HG03280 (cell line): ENCODE measurements around the gene VPS37C.
"Not testable (repeated sequence)": the region's sequence is repeated elsewhere in the genome, so short reads cannot be mapped to it uniquely, and the experiment has no call there.

Experiments used
- ATAC-seq: cut with Tn5 transposase; IDR thresholded peaks from one replicate; pipeline ENCODE4 v1.9.1; 2021; ENCODE audit warnings: mild to moderate bottlenecking, moderate library complexity; ENCODE audit not compliant: unreplicated experiment

Gene VPS37C

DNA sequence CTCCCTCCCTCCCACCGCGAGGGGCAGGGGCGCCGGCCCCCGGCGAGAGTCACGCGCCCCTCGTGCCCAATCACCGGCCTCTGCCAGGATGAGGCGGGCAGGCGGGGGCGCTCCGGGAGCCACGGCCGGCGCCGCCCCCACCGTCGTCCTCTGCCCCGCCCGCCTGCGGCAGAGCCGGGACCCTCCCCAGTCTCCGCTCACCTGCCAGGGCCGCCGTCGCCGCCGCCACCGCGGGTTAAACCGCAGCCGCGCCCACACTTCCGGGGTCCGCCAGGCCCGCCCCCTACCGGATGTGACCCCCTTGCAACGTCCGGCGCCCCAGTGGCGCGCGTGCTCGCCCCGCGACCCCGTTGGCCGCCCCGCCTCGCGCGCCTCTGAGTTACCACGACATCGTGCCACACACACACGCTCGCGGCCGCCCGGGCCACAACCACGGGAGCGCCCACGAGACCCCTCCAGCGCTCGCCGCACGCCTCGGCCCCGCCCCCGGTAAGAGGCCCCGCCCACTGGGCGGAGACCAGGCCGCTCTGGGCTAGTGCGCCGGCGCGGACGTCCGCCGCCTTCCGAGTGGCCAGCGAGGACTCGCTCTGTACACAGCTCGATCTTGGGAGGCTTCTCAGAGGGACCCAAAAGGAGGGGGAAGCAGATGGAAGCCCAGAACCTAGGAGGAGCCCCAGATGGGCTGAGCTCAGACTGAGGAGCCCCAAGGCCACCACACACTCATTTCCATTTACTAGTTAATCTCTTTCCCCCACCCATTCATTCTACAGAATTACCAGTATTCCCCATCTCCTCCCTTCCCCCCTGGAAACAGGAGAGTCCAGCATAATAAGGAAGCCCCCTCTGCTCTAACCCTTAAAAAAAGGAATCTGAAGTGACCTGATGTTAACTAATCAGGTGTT, at the start of gene VPS37C:
VPS37C (minus strand) TSS at position 237 of the 902 bp plus-strand sequence. CDS start 22,597 bp downstream, outside the sequence.
- ATAC-seq: peak; percentile 75

DNA sequence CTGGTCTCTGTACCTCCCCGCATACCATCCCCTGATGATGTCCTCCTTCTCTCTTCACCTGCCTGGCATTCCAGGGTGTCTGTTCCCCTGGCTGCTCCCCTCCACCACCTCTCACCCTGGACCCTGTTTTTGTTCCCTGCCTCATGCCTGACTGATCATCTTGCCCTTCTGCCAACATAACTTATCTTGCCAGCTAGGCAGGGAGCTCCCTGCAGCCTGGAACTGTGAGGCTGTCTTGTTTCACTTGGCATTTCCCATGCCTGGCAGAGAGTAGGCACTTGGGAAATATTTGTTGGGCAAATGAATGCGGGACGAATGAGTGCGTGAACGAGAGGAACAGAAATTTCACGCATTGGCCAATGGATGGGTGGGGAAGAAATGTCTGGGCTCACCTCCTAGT, 49.4 kb upstream of the VPS37C start:
- ATAC-seq: not testable (repeated sequence)

DNA sequence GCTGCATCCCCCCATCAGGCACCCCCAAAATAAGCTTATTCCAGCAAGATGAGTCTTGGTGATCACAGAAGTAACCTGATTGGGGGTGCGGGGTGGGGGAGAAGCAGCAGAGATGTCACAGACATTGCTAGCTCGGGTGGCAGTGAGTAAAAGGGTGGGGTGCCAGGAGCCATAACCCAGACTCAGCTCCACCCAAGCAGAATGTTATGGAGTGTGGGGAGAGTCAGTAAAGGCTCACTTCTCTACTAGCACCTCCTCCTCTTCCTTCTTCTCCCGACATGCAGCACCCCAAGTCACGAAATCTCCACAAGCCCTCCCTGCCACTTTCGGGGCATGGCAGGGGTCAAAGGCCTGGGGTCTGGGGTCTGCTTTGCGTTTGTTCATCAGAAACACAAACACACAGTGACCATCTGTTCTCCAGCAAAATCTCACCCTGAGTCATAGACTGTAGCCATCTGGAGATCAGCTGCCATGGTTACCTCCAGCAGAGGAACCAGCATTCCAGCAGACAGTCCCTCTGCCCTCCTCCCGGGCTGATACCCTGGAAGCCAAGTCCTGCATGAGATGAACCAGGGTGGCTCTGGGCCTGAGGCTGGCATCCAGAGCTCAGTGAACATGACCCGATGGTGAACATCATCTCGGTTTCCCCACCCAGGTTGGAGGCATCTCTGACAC, 46.5 kb upstream of the VPS37C start:
- not testable (repeated sequence) for ATAC-seq

DNA sequence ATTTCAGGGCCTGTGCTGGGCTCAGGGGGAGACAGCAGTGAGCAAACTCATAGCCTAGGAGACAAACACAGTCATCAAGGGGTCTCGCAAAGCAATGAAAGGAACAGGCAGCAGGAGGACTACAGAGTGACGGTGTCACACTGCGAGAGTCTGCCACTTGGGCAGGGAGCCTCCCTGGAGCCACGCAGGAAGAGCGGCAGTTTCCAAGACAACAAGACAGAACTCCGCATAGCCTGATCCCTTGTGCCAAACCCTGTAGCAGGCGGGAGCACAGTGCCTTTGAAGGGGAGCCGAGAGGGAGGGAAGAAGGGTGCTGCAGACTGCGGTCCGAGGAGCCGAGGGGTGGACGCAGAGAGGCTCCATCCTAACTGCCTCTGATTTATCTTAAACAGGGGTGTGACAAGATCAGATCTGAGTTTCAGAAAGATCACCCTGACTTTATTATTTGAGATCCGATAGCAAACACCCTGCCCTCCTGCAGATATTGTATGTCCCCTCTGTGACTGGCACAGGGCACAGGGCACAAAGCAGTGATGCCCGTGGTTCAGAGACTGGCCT, 43.4 kb upstream of the VPS37C start:
- ATAC-seq: not testable (repeated sequence)

DNA sequence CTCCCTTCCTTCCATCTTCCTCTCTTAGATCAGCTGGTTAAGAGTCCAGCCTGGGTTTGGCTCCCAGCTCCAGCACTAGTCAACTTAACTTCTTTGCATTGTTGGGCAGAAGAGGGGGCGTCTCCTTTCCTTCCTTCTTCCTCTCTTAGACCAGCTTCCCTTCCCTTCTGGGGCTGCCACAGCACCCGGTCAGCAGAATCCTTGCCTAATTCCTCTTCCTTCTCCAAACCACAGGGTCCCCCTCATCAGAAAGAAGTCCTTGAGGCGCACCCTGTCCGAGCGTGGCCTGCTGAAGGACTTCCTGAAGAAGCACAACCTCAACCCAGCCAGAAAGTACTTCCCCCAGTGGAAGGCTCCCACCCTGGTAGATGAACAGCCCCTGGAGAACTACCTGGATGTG, 42.6 kb upstream of the VPS37C start:
- ATAC-seq: not testable (repeated sequence)

DNA sequence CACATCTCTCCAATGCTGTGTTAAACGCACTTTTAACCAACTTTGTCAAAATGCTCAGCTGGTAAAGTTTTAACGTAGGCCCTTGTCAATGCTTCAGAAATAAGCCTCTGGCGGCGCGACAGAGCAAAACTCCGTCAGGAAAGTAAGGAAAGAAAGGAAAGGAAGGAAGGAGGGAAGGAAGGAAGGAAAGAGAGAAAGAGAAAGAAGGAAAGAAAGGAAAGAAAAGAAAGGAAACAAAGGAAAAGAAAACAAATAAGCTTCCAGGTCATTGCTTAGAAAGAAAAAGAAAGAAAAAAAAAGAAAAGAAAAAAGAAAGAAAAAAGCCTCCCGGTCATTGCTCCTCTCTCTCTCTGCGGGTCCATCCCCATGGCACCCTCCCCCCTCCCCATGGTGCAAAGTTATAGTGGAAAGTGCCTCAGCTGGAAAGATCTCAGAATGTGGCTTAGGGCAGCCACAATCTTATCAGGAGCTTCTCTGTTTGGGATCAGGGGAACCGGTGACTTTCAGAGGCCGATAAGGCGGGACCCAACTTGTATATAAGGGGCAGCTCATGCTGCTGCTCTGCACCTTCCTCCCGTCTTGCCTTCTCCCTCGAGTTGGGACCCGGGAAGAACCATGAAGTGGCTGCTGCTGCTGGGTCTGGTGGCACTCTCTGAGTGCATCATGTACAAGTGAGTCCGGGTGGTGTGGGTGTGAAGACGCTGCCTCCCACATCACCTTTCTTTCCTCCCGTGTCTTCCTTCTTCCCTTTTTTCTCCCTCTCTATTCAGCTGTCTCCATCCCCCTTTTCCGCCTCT, 41.9 kb upstream of the VPS37C start, which contains the start of gene PGA3:
PGA3 (plus strand) TSS at position 566 of the 797 bp plus-strand sequence; CDS start at position 616, 50 bp downstream.
- not testable (repeated sequence) for ATAC-seq

DNA sequence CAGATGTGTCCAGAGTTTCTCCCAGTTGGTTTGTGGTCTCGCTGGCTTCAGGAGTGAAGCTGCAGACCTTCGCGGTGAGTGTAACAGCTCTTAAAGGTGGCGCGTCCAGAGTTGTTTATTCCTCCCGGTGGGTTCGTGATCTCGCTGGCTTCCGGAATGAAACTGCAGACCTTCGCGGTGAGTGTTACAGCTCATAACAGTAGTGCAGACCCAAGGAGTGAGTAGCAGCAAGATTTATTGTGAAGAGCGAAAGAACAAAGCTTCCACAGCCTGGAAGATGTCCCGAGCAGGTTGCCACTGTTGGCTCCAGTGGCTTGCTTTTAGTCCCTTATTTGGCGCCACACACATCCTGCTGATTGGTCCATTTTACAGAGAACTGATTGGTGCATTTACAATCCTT, 40.2 kb upstream of the VPS37C start:
- ATAC-seq: no peak

DNA sequence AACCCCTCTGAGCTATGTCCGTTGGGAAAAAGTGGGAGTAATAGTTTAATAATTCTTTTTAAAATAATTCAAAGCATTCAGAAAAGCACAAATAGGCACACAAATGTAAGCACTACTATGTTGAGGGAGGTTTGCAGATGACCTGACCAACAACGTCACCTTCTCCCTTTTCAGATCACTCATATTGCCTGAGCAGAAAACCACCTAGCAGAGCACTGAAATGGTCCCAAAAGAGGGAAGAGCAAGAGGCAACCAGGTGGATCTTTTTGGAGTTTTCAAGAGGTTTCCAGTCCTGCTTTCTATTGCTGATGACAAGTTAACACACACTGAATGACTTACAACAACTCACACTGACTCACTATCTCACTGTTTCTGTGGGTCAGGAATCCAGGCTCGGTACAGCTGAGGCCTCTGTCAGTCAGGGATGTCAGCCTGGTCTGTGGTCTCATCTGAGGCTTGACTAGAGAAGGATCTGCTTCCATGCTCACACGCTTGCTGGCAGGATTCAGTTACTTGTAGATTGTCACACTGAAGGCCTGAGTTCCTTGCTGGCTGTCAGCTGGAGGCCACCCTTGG, 37.8 kb upstream of the VPS37C start:
- no peak for ATAC-seq

DNA sequence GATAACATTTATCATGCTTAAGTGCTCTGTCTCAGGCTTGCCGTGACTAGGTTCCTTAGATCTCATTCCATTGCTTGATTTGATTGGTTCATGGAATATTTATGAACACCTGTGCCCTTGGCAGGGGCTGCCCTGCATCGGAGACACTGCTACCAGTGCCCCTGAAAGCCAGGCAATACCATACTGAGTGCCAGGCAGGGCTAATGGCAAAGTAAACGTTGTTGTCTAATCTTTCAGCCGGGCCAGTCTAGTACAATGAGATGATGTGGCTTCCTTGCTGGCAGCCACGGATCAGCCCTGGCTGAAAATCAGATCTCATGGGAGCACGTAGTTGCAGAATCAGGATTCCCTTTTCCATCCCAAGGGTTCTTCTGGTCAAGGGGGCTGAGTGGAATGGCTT, 37.1 kb upstream of the VPS37C start:
- no peak for ATAC-seq

DNA sequence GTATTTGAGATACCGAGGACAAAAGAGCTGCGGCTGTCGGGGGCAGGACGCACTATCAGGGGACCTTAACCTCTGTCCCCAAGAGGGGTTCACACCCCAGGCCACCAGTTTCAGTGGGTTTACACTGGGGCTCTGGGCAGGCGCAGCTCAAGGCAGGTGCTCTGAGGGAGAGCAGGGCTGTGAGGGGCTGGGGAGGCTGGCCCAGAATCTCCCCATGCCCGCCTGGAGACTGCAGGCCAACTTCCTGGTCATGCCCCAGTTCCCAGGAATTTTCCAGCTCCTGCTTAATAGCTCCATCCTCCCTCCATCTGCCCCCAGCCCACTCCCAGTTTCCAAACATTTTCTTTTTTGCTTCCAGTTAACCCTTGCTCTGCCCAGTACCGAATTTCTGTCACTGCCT, 34.5 kb upstream of the VPS37C start:
- ATAC-seq: no peak

DNA sequence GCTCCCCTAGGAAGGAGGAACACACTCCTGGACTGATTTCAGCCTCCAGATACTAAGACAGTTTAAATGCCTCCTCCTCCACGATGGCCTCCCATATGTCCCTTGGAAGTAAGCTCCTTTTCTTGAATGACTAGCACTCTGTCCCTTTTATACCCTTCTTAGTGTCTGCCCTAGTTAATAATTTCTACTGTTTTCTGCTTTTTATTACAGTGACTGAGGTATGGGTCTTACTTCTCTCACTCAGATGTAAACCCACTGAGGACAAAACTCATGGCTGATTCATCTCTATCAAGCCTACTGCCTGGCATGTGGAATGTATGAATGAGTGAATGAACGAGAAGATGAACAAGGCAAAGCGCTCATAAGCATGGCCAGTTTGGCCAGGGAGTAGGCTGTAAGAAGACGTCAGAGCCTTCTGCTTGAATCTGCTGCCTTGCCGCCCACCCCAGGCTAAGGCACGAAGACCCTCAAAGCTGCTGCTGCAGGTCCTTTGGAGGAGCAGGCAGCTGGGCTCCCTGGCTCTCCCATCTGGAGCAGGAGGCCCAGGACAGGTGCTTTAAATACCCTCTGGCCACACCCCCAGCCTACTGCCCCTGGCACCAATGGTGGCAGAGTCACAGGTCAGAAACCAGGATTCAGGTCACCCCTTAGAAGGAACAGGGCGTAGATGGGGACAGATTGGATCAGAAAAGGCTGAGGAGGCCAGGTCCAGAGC, 33.9 kb upstream of the VPS37C start:
- ATAC-seq: no peak

DNA sequence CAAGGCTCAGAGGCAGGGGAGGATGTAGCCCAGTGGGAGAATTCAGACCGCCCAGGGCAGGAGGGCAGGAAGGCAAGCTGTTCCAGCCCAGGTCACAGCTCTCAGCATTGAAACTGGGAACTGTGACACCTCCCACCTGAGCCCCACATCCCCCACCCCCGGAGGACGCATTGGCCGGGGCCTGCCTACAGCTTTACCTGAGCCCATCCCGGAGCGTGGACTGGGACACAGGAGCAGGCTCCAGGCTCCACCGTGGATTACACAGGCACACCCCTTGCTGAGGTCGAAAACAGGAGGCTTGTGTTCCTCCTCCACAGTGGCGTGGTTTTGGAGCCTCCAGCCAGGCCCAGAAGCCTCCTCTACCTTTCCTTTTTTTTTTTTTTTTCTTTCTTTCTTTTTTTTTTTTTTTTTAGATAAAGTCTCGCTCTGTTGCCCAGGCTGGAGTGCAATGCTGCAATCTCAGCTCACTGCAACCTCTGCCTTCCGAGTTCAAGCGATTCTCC, 33.0 kb upstream of the VPS37C start:
- ATAC-seq: no peak

DNA sequence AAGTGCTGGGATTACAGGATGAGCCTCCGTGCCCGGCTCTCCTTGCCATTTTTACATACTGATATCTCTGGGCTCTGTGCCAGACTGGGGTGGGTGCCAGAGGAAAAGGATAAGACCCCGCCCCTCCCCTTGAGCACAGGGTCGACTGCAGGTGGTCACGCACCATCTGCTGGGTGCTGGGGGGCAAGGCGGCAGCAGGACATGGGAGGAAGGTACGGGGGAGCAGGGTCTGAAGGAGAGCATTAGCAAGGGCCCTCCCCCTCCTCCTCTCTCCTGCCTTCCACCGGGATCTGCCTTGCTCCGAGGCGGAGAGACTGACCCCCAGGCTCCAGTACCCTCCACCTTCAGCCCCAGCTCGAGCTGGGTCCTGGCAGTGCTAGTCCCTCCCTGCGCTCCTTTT, 32.4 kb upstream of the VPS37C start:
- no peak for ATAC-seq

DNA sequence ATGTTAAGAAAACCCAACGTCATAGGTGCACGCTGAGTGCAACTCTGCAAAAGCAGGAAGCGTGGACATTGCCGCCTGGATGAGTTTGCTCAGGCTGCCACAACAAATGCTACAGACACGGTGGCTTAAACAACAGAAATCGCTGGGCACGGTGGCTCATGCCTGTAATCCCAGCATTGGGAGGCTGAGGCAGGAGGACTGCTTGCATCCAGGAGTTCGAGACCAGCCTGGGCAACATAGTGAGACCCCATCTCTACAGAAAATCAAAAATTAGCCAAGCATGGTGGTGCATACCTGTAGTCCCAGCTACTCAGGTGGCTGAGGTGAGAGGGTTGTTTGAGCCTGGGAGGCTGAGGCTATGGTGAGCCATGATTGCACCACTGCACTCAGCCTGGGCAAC, 28.7 kb upstream of the VPS37C start:
- ATAC-seq: no peak

DNA sequence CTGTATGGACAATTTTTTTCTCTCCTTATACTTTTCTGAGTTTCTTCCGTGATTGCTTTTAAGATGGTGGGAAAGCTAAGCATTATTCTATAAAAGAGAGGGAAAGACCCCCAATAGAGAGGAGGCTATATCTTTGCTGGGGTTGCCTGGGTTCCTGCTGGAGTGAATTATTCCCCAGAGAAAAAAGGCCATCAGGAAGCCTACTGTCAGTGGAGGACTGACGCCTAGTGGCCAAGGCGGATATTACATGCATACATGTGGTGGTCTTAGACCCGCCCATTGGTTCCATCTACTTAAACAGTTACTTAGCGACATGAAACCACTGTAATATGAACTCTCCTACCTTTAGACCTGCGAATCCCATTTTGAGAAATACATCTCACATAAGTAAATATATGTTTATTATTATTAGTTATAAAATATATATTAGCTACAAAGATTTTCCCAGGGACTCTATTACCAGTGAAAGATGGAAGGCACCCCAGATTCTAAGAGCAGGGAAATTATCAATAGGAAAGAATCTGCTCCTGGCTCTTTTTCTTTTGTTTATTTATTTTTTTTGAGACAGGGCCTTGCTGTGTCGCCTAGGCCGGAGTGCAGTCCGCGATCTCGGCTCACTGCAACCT, 26.4 kb upstream of the VPS37C start:
- ATAC-seq: no peak

DNA sequence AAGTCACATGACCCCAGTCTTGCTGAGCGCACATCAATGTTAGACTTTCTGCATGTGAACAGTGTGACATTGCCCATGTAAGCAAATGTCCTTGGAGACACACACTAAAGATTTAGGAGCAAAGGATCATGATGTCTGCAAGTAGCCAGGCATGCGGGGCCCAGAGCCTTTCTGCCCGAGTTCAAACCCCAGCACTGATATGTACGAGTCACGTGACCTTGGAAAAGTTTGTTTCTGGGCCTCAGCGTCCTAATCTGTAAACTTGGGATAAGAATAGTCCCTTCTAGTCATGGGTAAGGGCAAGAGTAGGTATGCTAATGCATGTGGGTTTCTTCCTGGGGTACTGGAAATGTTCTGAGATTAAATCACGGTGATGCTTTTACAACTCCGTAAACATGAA, 25.3 kb upstream of the VPS37C start:
- no peak for ATAC-seq

DNA sequence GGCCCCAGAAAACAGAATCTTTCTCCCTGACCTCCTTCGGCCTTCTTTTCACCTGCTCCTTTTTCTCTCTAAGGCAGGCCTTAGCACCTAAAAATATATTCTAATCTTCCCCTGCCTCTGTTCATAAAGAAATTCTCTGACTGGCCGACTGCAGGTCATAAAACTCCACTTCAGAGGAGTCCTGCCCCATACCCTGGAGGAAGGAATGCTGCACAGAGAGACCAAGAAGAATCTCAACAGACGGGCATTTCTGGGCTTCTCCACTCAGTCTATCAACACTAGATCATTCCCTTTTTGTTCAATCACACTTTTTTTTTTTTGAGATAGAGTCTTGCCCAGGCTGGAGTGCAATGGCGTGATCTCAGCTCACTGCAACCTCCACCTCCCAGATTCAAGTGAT, 22.4 kb upstream of the VPS37C start:
- no peak for ATAC-seq

DNA sequence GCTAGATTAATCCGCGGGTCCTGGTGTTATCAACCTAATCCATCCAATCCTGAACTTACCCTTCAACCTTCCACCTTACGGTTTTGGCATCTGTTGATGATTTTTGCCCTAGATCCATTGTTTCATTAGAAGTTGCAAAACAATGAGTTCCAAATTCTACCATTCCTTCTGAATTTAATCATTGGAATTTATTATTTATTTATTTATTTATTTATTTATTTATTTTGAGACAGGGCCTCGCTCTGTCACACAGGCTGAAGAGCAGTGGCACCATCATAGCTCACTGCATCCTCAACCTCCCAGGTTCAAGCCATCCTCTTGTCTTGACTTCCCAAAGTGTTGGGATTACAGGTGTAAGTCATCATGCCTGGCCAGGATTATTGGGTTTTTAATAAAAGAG, 20.3 kb upstream of the VPS37C start:
- ATAC-seq: no peak

DNA sequence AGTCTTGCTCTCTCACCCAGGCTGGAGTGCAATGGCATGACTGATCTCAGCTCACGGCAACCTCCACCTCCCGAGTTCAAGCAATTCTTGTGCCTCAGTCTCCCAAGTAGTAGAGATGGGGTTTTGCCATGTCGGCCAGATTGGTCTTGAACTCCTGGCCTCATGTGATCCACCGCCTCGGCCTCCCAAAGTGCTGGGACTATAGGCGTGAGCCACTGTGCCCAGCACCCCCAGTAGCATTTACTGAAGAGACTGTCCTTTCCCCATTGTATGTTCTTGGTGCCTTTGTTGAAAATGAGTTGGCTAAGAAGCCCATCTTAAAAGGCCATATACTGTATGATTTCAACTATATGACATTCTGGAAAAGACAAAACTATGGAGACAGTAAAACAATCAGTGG, 19.0 kb upstream of the VPS37C start:
- not testable (repeated sequence) for ATAC-seq
